ENCODE measurements around the gene MOCS1. TPM values are rescaled to one million over a fixed set of nuclear protein-coding genes. Genes with fewer than 3 reads are reported as not detected.

Gene MOCS1
- total RNA-seq, 2 experiments from 2014 or later, result 0.84 to 1.4 TPM

- CTCF ChIA-PET, result no interaction called here
Measured at GRCh38 chr6:39905640-39905975, 28.7 kb downstream of the MOCS1 start.

GRCh38 chr6:39904946-39905639 lies 29.2 kb downstream of the MOCS1 start:
- CTCF ChIA-PET, result no interaction called here

More at GRCh38 chr6:39905640-39905975, 28.7 kb downstream of the MOCS1 start:
- POLR2A ChIA-PET, result no interaction called here

DNA sequence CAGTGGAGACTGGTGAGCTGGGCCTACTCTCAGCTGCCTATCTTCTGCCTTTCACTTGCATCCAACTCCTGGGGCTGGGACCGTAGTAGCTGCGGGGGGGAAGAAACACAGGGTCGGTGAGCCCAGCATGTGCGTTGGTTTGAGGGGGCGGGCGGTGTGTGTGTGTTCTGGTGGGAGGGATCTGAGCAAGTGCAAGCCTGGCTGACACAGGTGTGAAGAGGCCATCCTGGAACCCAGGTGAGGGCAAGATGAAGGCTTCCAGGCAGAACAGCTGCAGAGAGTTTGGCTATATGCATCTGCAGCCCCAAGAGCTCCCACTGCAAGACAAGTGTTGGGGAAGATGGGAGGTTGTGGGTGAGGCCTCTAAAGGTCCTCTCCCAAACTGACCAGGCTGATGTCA lies 30.6 kb downstream of the MOCS1 start:
- CTCF ChIA-PET, result no interaction called here
- POLR2A ChIA-PET, result no interaction called here

More at GRCh38 chr6:39904946-39905639, 29.2 kb downstream of the MOCS1 start:
- POLR2A ChIA-PET, result no interaction called here

- CTCF ChIA-PET, result no interaction called here
- POLR2A ChIA-PET, result no interaction called here
Measured at GRCh38 chr6:39902786-39903465, 31.3 kb downstream of the MOCS1 start.

DNA sequence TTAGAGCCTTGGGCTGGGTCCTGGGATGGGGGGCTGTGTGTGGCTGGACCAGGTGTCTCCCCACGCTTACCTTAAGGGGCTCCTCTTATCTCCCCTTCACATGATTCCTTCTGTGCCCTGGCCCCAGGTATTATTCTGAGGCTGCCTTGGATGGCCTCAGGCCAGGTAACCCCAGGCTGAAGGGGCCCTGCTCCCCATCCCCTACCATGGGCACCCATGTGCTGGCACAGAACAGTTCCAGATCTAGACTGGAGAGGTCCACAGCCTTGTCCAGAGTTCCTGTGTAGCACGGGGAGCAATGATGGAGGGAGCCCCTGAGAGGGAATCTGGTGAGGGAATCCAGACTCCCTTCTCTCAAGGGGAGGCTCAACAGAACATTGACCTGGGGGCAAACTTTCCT lies 32.1 kb downstream of the MOCS1 start:
- ChIA-PET POLR2A (no interaction called here), CTCF (no interaction called here)

DNA sequence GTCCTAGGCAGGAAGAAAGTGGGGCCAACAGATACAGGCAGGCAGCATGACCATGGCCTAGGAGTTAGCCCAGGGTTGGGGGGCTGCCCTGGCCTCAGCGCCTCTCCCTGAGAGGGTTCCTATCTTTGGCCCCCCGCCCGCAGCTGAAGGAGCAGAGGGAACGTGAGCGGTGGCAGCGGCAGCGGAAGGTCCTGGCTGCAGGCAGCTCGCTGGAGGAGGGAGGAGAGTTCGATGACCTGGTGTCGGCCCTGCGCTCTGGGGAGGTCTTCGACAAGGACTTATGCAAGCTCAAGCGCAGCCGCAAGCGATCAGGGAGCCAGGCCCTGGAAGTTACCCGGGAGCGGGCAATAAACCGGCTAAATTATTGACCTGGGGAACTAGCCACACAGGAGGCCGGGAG lies 32.6 kb downstream of the MOCS1 start:
- POLR2A ChIA-PET, result no interaction called here
- CTCF ChIA-PET, result no interaction called here

GRCh38 chr6:39901116-39901655 lies 33.1 kb downstream of the MOCS1 start:
- CTCF ChIA-PET, result no interaction called here
- POLR2A ChIA-PET, result no interaction called here

- ChIA-PET CTCF (no interaction called here), POLR2A (no interaction called here)
Measured at GRCh38 chr6:39899554-39900295, 34.5 kb downstream of the MOCS1 start.

DNA sequence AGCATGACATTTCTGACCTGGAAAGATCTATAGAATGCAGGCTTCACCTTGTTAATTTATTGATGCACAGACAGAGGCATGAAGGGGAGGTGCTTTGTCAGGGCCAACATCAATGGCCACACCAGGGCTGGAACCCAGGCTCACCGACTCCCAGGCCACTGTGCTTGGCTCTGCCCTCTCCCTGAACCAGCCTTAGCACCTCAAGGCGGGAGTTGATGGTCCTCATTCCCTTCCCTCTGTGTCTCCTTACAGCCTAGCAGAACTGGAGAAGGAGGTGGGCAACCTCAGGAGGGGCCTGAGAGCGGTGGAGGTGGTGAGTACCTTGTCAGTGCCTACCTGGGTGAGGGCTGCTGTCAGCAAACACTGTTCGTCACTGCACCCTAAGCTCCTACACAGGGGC lies 35.6 kb downstream of the MOCS1 start:
- CTCF ChIA-PET, result no interaction called here
- POLR2A ChIA-PET, result no interaction called here

DNA sequence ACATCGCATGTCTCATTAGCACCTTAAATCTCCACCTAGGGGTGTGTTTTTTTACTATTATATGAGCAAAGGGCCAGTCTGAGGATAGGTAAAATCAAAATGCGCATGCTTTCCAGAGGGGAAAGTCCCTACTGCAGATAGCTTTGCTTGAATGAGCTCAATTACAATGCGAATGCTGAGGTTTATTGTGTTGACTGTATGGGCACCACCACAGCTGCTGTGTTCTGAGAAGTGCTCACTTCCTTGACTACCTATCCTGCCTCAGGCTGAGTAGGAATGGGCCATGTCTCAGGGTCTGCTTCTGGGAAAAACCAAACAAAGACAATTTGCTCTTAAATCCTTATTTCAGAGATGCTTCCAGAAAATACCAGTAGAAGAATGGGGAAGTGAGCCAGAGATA lies 36.6 kb downstream of the MOCS1 start:
- ChIA-PET CTCF (no interaction called here), POLR2A (interaction anchor here (0.6 kb wide), 1 partner anchor 222 kb away, joined by 3 read pairs; no protein-coding TSS in a partner anchor)

DNA sequence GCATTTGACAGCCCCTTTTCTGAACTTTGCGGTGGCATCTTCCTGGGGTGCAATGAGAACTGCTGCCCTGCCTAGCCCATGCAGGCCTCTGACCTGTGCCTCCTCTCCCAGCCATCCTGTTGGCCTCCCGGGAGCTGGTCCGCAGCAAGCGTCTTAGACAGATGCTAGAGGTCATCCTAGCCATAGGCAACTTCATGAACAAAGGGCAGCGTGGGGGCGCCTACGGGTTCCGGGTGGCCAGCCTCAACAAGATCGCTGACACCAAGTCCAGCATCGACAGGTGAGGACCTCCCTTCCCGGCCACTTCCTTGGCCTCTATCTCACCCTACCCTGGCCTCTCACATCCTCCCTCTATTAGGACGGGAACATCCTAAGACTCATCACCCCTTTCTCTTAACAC lies 37.6 kb downstream of the MOCS1 start:
- ChIA-PET POLR2A (no interaction called here), CTCF (no interaction called here)

GRCh38 chr6:39893286-39893685 lies 41.0 kb downstream of the MOCS1 start:
- CTCF ChIA-PET, result no interaction called here
- POLR2A ChIA-PET, result no interaction called here

DNA sequence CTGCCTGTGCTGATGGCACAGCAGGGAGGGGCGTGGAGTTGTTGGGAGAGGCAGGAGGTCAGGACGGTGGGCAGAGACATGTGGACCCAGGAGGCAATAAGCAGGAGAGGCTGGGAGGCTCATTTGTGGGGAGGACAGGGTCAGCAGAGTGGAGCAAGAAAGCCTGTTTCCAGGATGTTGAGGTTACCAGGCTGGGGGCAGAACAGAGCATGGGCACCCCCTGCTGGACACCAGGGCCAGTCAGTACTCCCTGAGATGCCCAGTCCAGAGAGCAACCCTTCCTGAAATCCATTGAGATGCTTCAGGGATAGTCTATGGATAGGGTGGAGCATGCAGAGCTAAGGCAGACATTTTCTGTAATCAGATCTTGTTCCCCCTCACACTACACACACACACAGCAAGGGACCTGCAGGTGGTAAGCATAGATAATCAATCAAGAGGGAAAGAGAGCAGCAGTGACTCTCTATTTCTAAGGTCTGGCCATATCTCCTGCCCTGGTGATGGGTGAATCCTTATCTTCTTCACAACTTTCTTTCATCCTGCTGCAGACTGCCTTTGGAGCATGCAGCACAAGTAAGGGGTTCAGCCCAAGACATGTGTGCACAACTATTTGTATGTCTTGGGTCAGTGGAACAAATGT lies 41.7 kb downstream of the MOCS1 start:
- ChIA-PET CTCF (no interaction called here), POLR2A (no interaction called here)

DNA sequence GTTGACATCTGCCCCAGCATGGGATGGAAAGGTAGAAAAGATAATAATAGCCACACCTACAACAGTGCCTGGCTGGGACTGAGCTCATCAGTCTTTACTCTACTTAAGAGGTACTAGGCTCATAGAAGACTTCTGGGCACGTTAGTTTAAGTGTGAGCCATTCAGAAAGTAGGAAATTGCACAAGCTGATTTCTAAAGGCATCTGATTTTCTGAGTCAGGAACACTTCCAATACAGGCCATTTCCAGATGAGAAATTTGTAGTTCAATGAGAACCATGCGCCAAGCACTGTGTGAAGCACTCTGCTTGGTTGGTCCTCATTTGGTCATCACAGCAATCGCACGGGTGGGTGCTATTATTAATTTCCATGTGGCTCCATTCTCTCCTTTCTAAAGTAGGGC lies 42.3 kb downstream of the MOCS1 start:
- ChIA-PET CTCF (no interaction called here), POLR2A (no interaction called here)

DNA sequence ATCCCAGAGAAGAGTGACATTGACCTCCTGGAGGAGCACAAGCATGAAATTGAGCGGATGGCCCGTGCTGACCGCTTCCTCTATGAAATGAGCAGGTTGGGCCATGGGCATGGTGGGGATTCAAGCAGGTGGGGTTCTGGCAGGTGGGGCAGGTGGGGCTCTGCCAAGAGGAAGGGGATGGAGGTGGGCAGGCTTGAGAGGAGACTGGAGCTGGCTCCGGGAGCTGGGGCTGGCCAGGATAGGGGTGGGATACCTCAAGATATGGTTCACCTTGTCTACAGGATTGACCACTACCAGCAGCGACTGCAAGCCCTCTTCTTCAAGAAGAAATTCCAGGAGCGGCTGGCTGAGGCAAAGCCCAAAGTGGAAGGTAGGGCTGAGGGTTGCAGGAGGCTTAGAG lies 42.9 kb downstream of the MOCS1 start:
- CTCF ChIA-PET, result no interaction called here
- POLR2A ChIA-PET, result no interaction called here

- ChIA-PET POLR2A (no interaction called here), CTCF (no interaction called here)
Measured at GRCh38 chr6:39889229-39889628, 45.0 kb downstream of the MOCS1 start.

DNA sequence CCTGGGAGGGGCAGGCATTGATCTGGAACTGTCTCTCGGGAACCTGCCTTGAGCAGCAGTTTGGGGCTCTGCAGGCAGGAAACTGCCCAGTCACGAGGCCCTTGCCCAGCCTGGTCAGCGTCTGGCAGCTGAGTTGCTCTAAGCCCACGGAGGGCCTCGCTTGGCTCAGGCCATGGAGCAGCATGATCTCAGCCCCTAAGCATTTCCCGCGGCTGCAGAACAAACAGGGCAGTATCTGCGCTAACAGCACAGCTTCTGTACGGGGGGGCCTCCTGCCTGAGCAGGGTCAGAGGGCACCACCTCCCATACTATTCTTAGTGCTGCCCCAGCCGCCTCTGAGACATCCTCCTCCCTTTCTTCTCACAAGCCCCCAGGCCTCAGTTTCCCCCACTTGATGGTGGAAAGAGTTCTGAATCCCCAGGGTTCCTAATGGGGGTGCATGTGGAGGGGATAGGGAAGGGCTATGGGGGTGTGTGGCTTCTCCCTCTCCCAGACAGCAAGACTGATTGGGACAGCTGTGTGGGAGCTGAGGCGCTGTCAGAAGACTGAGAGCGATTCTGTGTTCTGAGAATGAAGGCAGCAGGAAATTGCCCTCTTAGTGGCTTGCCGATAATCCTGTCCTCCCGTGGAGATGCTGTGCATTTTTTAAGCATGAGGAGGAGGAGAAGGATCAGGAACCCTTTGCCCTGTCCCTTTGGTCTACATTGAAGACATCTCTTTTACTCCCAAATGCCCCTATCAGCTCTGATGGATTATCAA lies 46.4 kb downstream of the MOCS1 start:
- ChIA-PET CTCF (no interaction called here), POLR2A (no interaction called here)

DNA sequence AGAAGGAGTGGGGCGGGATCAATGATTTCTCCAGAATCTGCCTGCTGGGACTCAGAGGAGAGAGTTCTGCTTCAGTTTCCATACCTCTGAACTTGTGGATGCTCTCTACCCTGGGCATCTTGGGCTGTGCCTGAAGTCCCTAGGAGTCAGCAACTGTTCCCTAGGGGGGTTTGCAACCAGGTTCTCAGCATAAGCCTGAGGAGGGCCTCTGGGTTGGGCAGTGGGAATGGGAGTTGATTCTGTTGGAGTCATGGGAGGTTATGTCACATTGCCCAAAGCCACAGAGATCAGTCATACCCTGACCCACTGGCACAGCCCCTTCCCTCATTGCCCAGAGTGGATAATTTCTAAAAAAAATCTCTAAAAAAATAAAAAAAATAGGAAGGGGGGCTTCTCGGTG lies 47.4 kb downstream of the MOCS1 start:
- CTCF ChIA-PET, result no interaction called here
- POLR2A ChIA-PET, result no interaction called here

GRCh38 chr6:39885691-39886090 lies 48.6 kb downstream of the MOCS1 start:
- POLR2A ChIA-PET, result no interaction called here
- CTCF ChIA-PET, result no interaction called here

- CTCF ChIA-PET, result no interaction called here
- POLR2A ChIA-PET, result no interaction called here
Measured at GRCh38 chr6:39884696-39885095, 49.6 kb downstream of the MOCS1 start.

Data from activated CD8-positive, alpha-beta memory T cell treated with anti-CD3 and anti-CD28 coated beads for 36 hours (primary cell).